Breast epithelium (tissue), 3 donors: ENCODE measurements around the gene SLC7A9.

Experiments used
- POLR2A ChIP-seq: fragments of 450-650 bp; IDR thresholded peaks from one replicate; pipeline ENCODE4 v1.6.1; 2016; ENCODE audit warnings: antibody characterized with exemption, mild to moderate bottlenecking, moderate library complexity
- POLR2AphosphoS5 ChIP-seq, 3 donors: sonication (generic); formaldehyde crosslinking; IDR thresholded peaks; one replicate each; pipeline ENCODE4 v1.6.1; 2017; ENCODE audit warnings: antibody characterized with exemption in 3 of 3

DNA sequence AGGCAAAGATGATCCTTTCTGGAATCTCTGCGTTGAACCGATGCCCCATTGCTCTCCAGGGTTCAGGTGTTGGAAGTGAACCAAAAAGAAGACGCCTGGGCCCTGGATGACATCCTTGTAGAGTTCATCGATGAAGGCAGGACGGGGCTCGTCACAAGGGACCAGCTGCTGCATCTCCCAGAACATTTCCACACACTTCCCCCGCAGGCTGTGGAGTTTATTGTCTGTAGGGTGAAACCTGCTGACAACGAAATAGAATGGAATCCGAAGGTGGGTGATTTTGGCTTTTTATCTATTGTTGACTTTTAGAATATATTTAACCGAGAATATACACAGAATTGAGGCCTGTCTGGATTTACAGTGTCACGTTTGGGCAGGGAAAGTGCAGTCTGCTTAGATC lies 58.4 kb downstream of the SLC7A9 start:
- no peak for TF ChIP-seq POLR2AphosphoS5 (IDR thresholded peaks at IDR 0.05)
- TF ChIP-seq POLR2A, result no peak
